ENCODE data around the gene KCNK3. TPM values are rescaled to one million over a fixed set of nuclear protein-coding genes. Genes with fewer than 3 reads are reported as not detected.

KCNK3 gene
- total and polyA plus RNA-seq, 2 donors (not counting 3 experiments of a cell fraction or from before 2014, with no cell fraction given) = not detected

GRCh38 chr2:26723991-26724750, 31.6 kb downstream of the KCNK3 start:
- Histone ChIP-seq H3K4me1 (ENCODE audit: control insufficient read depth, extremely low read depth, insufficient read depth, low read length) (peaks cover 4% of the 10 kb centered on the region), H3K27ac (ENCODE audit: insufficient read depth, low read depth, low read length) (no peak overlapping the region), H3K9me1 (replicated peaks; ENCODE audit: control insufficient read depth, extremely low read depth, insufficient read depth, low read length) (no peaks in the 10 kb centered on the region), H3K4me2 (ENCODE audit: insufficient read depth, low read length) (no peak overlapping the region), H3K79me2 (ENCODE audit: control insufficient read depth, insufficient read depth, low read length) (no peaks in the 10 kb centered on the region), H3K4me3 (replicated peaks in 1 of 3; ENCODE audit: insufficient read depth in 1 of 3, low read depth in 1 of 3, low read length in 3 of 3) (no peak overlapping the region), H3K9me3 (replicated peaks; ENCODE audit: control insufficient read depth, insufficient read depth, low read length) (no peaks in the 10 kb centered on the region), H3K9ac (replicated peaks; ENCODE audit: extremely low read depth, insufficient read depth, low read length) (no peak overlapping the region), H3K36me3 (ENCODE audit: control insufficient read depth in 2 of 2, extremely low read depth in 1 of 2, insufficient read depth in 2 of 2, low read length in 2 of 2) (no peaks in the 10 kb centered on the region), H2AFZ (ENCODE audit: low read depth, low read length) (no peak overlapping the region), H4K20me1 (replicated peaks; ENCODE audit: control insufficient read depth, extremely low read depth, insufficient read depth, low read length) (no peaks in the 10 kb centered on the region), H3K27me3 (ENCODE audit: control insufficient read depth in 2 of 2, insufficient read depth in 2 of 2, low read length in 2 of 2) (peaks cover 0 to 4% of the 10 kb centered on the region in 2 experiments)
- dilution Hi-C loops (cut with MboI; ENCODE audit: extremely low pct_ligation_motif_present, low sequenced_read_pairs) (no loop called here), intact Hi-C loops (cut with micrococcal nuclease) (no loop called here)
- FAIRE-seq (no peak), DNase-seq (ENCODE audit: low read depth, low spot score) (peak; percentile 6)
- no TSS peak for BruUV-seq (replicated peaks)
- no peak for TF ChIP-seq EZH2 (IDR thresholded peaks at IDR 0.05; ENCODE audit: borderline replicate concordance, low read depth, low read length, severe bottlenecking)
- no peak for TF ChIP-seq JUN (IDR thresholded peaks at IDR 0.05; ENCODE audit: borderline replicate concordance, insufficient read depth, insufficient read length, low read depth)
- TF ChIP-seq POLR2AphosphoS5 (IDR thresholded peaks at IDR 0.05; ENCODE audit: insufficient read depth, low read depth, low read length) = no peak
- TF ChIP-seq GATA2 (IDR thresholded peaks at IDR 0.05; ENCODE audit: insufficient read depth, insufficient read length, low read depth, low read length) = no peak
- TF ChIP-seq MYC (IDR thresholded peaks at IDR 0.05; ENCODE audit: low read depth, low read length) = no peak
- TF ChIP-seq, protein P1, sequence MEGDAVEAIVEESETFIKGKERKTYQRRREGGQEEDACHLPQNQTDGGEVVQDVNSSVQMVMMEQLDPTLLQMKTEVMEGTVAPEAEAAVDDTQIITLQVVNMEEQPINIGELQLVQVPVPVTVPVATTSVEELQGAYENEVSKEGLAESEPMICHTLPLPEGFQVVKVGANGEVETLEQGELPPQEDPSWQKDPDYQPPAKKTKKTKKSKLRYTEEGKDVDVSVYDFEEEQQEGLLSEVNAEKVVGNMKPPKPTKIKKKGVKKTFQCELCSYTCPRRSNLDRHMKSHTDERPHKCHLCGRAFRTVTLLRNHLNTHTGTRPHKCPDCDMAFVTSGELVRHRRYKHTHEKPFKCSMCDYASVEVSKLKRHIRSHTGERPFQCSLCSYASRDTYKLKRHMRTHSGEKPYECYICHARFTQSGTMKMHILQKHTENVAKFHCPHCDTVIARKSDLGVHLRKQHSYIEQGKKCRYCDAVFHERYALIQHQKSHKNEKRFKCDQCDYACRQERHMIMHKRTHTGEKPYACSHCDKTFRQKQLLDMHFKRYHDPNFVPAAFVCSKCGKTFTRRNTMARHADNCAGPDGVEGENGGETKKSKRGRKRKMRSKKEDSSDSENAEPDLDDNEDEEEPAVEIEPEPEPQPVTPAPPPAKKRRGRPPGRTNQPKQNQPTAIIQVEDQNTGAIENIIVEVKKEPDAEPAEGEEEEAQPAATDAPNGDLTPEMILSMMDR (IDR thresholded peaks at IDR 0.05; ENCODE audit: extremely low read depth in 1 of 2, insufficient read depth in 1 of 2, low read depth in 1 of 2, low read length in 2 of 2) = no peak
- TF ChIP-seq, protein P2, sequence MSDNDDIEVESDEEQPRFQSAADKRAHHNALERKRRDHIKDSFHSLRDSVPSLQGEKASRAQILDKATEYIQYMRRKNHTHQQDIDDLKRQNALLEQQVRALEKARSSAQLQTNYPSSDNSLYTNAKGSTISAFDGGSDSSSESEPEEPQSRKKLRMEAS (IDR thresholded peaks at IDR 0.05; ENCODE audit: insufficient read depth, insufficient read length) = no peak
- TF ChIP-seq POLR2A (IDR thresholded peaks at IDR 0.05; ENCODE audit: low read depth, low read length) = no peak
- TF ChIP-seq FOS (IDR thresholded peaks at IDR 0.05; ENCODE audit: borderline replicate concordance, insufficient read depth, low read length) = no peak
- CTCF ChIA-PET = interaction anchor here (1.2 kb wide), 1 partner anchor 21 kb away, joined by 5 read pairs; no protein-coding TSS in a partner anchor
- POLR2A ChIA-PET = no interaction called here

Measured in endothelial cell of umbilical vein (primary cell).